H1 (cell line): ENCODE data around the gene PRXL2A. TPM values are rescaled to one million over a fixed set of nuclear protein-coding genes. Genes with fewer than 3 reads are reported as not detected.

Experiments
- CTCF ChIA-PET: fragments of 300-600 bp; sonication (Branson Sonifier 250); formaldehyde crosslinking; loops from one replicate; lab custom pipeline; 2021; ENCODE audit not compliant: partially characterized antibody; lab: Charles Lee
- POLR2A ChIA-PET: fragments of 300-600 bp; sonication (Branson Sonifier 250); formaldehyde crosslinking; loops from one replicate; lab custom pipeline; 2021; ENCODE audit warnings: inconsistent platforms; ENCODE audit not compliant: partially characterized antibody; lab: Charles Lee
- DNase-seq, 2 experiments: peaks; one replicate each; pipeline versions ENCODE4 v3.0.0 to v3.0.0-alpha.2; 2010 to 2022; ENCODE audit warnings: low spot score in 2 of 2, low read depth in 1 of 2, mixed read lengths in 1 of 2
- FAIRE-seq: peaks from 2 replicates; lab custom pipeline; 2011; peaks lifted over from hg19 to GRCh38; lab: Jason Lieb, UNC
- H2AFZ ChIP-seq: 2 replicates; pipeline ENCODE4 v1.8.1; 2012; ENCODE audit warnings: low read length, inconsistent platforms
- H2AK5ac ChIP-seq: 2 replicates; pipeline ENCODE4 v1.6.1; 2013; ENCODE audit warnings: low read depth, low read length
- H2BK120ac ChIP-seq: replicated peaks from 2 replicates; pipeline ENCODE3; 2013; ENCODE audit warnings: low read depth, low read length, inconsistent platforms
- H2BK12ac ChIP-seq: 2 replicates; pipeline ENCODE4 v1.6.1; 2013; ENCODE audit warnings: low read depth, low read length
- H2BK15ac ChIP-seq: 2 replicates; pipeline ENCODE4 v1.6.1; 2013; ENCODE audit warnings: low read length
- H2BK20ac ChIP-seq: 2 replicates; pipeline ENCODE4 v1.6.1; 2013; ENCODE audit warnings: low read length
- H2BK5ac ChIP-seq: 2 replicates; pipeline ENCODE4 v1.6.1; 2013; ENCODE audit warnings: low read depth, low read length
- H3K14ac ChIP-seq: 2 replicates; pipeline ENCODE4 v1.6.1; 2013; ENCODE audit warnings: inconsistent platforms; ENCODE audit not compliant: insufficient read length
- H3K18ac ChIP-seq: 2 replicates; pipeline ENCODE4 v1.6.1; 2013; ENCODE audit warnings: low read length; ENCODE audit errors: extremely low read depth
- H3K23ac ChIP-seq: 2 replicates; pipeline ENCODE4 v1.6.1; 2013; ENCODE audit warnings: inconsistent platforms; ENCODE audit not compliant: insufficient read length
- H3K23me2 ChIP-seq: 2 replicates; pipeline ENCODE4 v1.6.1; 2013; ENCODE audit warnings: low read depth, low read length
- H3K27ac ChIP-seq: 2 replicates; pipeline ENCODE4 v1.6.1; 2011; ENCODE audit warnings: low read depth, low read length, inconsistent platforms
- H3K27me3 ChIP-seq, 4 experiments: replicated peaks in 1 of 4; 1 replicate in 1 of 4; 2 replicates in 3 of 4; pipeline versions ENCODE4 v1.6.1 to v1.8.1; 2011 to 2013; ENCODE audit warnings: low read length in 3 of 4, mild to moderate bottlenecking in 3 of 4, inconsistent platforms in 2 of 4, mixed read lengths in 2 of 4, moderate library complexity in 1 of 4; ENCODE audit not compliant: control insufficient read depth in 3 of 4, insufficient read depth in 3 of 4; ENCODE audit errors: extremely low read depth in 1 of 4
- H3K36me3 ChIP-seq, 4 experiments: 2 replicates each; pipeline versions ENCODE4 v1.6.1 to v1.8.1; 2011 to 2013; ENCODE audit warnings: mild to moderate bottlenecking in 4 of 4, low read length in 3 of 4, moderate library complexity in 2 of 4, control low read depth in 1 of 4, inconsistent platforms in 1 of 4; ENCODE audit not compliant: insufficient read depth in 4 of 4, control insufficient read depth in 2 of 4
- H3K4ac ChIP-seq: replicated peaks from 2 replicates; pipeline ENCODE3; 2013; ENCODE audit warnings: low read length, low read depth, mixed read lengths, inconsistent platforms; ENCODE audit not compliant: insufficient read length
- H3K4me1 ChIP-seq, 4 experiments: replicated peaks in 1 of 4; 1 replicate in 1 of 4; 2 replicates in 3 of 4; pipeline versions ENCODE4 v1.6.1 to v1.8.1; 2011 to 2013; ENCODE audit warnings: low read length in 3 of 4, inconsistent platforms in 2 of 4, mixed read lengths in 1 of 4; ENCODE audit not compliant: insufficient read depth in 4 of 4, control insufficient read depth in 3 of 4
- H3K4me2 ChIP-seq, 2 experiments: 2 replicates each; pipeline versions ENCODE4 v1.6.1 to v1.8.1; 2011 to 2013; ENCODE audit warnings: low read depth in 2 of 2, low read length in 2 of 2, control low read depth in 1 of 2, inconsistent platforms in 1 of 2, mild to moderate bottlenecking in 1 of 2; ENCODE audit not compliant: insufficient read depth in 1 of 2
- H3K4me3 ChIP-seq, 4 experiments: fragments of 200-600, 300-600 bp in 1 of 4; sonication (generic), shearing (Covaris generic), sonication (Bioruptor Twin) in 1 of 4; 2 replicates each; pipeline versions ENCODE4 v1.5.1 to v1.8.1; 2011 to 2016; ENCODE audit warnings: low read length in 4 of 4, low read depth in 3 of 4, control low read depth in 2 of 4, inconsistent platforms in 2 of 4, mild to moderate bottlenecking in 2 of 4, mixed read lengths in 1 of 4, moderate library complexity in 1 of 4; ENCODE audit not compliant: insufficient read depth in 2 of 4; ENCODE audit errors: extremely low read depth in 1 of 4
- H3K56ac ChIP-seq: replicated peaks from 2 replicates; pipeline ENCODE3; 2013; ENCODE audit warnings: low read depth, mild to moderate bottlenecking, mixed read lengths, low read length, inconsistent platforms; ENCODE audit not compliant: insufficient read length
- H3K79me1 ChIP-seq: 2 replicates; pipeline ENCODE4 v1.6.1; 2013; ENCODE audit warnings: low read depth, low read length, control low read depth
- H3K79me2 ChIP-seq, 2 experiments: 2 replicates each; pipeline versions ENCODE4 v1.6.1 to v1.8.1; 2012 to 2013; ENCODE audit warnings: low read length in 2 of 2, mild to moderate bottlenecking in 2 of 2, inconsistent platforms in 1 of 2; ENCODE audit not compliant: insufficient read depth in 2 of 2, control insufficient read depth in 1 of 2
- H3K9ac ChIP-seq, 4 experiments: replicated peaks in 1 of 4; 1 replicate in 1 of 4; 2 replicates in 3 of 4; pipeline versions ENCODE4 v1.6.1 to v1.8.1; 2011 to 2013; ENCODE audit warnings: low read depth in 3 of 4, low read length in 3 of 4, control low read depth in 2 of 4, mild to moderate bottlenecking in 2 of 4, moderate library complexity in 2 of 4, inconsistent platforms in 1 of 4; ENCODE audit errors: extremely low read depth in 1 of 4
- H3K9me3 ChIP-seq, 2 experiments: 2 replicates each; pipeline versions ENCODE4 v1.6.1 to v1.8.1; 2012 to 2013; ENCODE audit warnings: mild to moderate bottlenecking in 2 of 2, moderate library complexity in 2 of 2, control low read depth in 1 of 2, inconsistent platforms in 1 of 2, low read depth in 1 of 2, low read length in 1 of 2, mixed read lengths in 1 of 2; ENCODE audit not compliant: insufficient read depth in 2 of 2
- H4K20me1 ChIP-seq, 2 experiments: replicated peaks in 1 of 2; 2 replicates each; pipeline versions ENCODE3 to v1.8.1; 2011 to 2013; ENCODE audit warnings: inconsistent platforms in 2 of 2, low read length in 2 of 2, mild to moderate bottlenecking in 1 of 2; ENCODE audit not compliant: insufficient read depth in 2 of 2, control insufficient read depth in 1 of 2
- H4K5ac ChIP-seq: 2 replicates; pipeline ENCODE4 v1.6.1; 2013; ENCODE audit warnings: low read length, low read depth, mixed read lengths, inconsistent platforms; ENCODE audit not compliant: insufficient read length
- H4K8ac ChIP-seq: 2 replicates; pipeline ENCODE4 v1.8.0; 2013; ENCODE audit warnings: mild to moderate bottlenecking, moderate library complexity, low read length, inconsistent platforms; ENCODE audit not compliant: insufficient read depth; ENCODE audit errors: extremely low read depth
- H4K91ac ChIP-seq: replicated peaks from 2 replicates; pipeline ENCODE3; 2013; ENCODE audit warnings: low read length, mixed read lengths, inconsistent platforms; ENCODE audit not compliant: insufficient read length
- CBX8 ChIP-seq: fragments of 300-800, 300-1000 bp; sonication (generic); IDR thresholded peaks from 2 replicates; pipeline ENCODE4 v1.7.1; 2016; ENCODE audit warnings: low read depth, low read length, borderline replicate concordance
- CREB1 ChIP-seq: IDR thresholded peaks from 2 replicates; pipeline ENCODE4 v1.6.1; 2012; ENCODE audit warnings: inconsistent platforms
- CTBP2 ChIP-seq: IDR thresholded peaks from 2 replicates; pipeline ENCODE4 v1.7.0; 2011; ENCODE audit warnings: borderline replicate concordance, mild to moderate bottlenecking, moderate library complexity, mixed read lengths, low read length; ENCODE audit not compliant: insufficient read depth, insufficient read length
- GABPA ChIP-seq: IDR thresholded peaks from 2 replicates; pipeline ENCODE4 v1.6.1; 2011; ENCODE audit warnings: mild to moderate bottlenecking, low read length, moderate library complexity, borderline replicate concordance; ENCODE audit not compliant: insufficient read depth
- JUND ChIP-seq: IDR thresholded peaks from 2 replicates; pipeline ENCODE4 v1.6.1; 2011; ENCODE audit warnings: mild to moderate bottlenecking, improper control_type of control experiment, low read length
- KDM4A ChIP-seq: IDR thresholded peaks from one replicate; pipeline ENCODE4 v1.7.1; 2012; ENCODE audit warnings: low read depth, mild to moderate bottlenecking, moderate library complexity, low read length, inconsistent platforms; ENCODE audit not compliant: severe bottlenecking
- KDM5A ChIP-seq: fragments of 200-600 bp; IDR thresholded peaks from 2 replicates; pipeline ENCODE4 v1.7.1; 2012; ENCODE audit warnings: mild to moderate bottlenecking, low read length, inconsistent platforms, mixed read lengths
- POU5F1 ChIP-seq: IDR thresholded peaks from 2 replicates; pipeline ENCODE4 v1.6.1; 2011; ENCODE audit warnings: low read depth, mild to moderate bottlenecking, low read length, moderate library complexity
- RAD21 ChIP-seq, 2 experiments: IDR thresholded peaks in 1 of 2; conservative IDR thresholded peaks in 1 of 2; 2 replicates each; pipeline ENCODE4 v1.6.1; 2011; ENCODE audit warnings: low read depth in 2 of 2, low read length in 2 of 2, improper control_type of control experiment in 1 of 2, inconsistent platforms in 1 of 2, mild to moderate bottlenecking in 1 of 2, moderate library complexity in 1 of 2
- RBBP5 ChIP-seq: IDR thresholded peaks from 2 replicates; pipeline ENCODE4 v1.7.1; 2012; ENCODE audit warnings: low read depth, mild to moderate bottlenecking, inconsistent platforms, low read length, moderate library complexity, borderline replicate concordance
- SRF ChIP-seq: IDR thresholded peaks from 2 replicates; pipeline ENCODE4 v1.6.1; 2011; ENCODE audit warnings: mild to moderate bottlenecking, low read depth, low read length, moderate library complexity
- TBP ChIP-seq: IDR thresholded peaks from 2 replicates; pipeline ENCODE4 v1.6.1; 2011; ENCODE audit warnings: low read depth, low read length, improper control_type of control experiment
- TEAD4 ChIP-seq: IDR thresholded peaks from 2 replicates; pipeline ENCODE4 v1.6.1; 2012; ENCODE audit warnings: low read depth, low read length, inconsistent platforms, mixed read lengths
- WGBS, 2 experiments: shearing (Covaris generic) in 1 of 2; methylation state at CpG; one replicate each; pipeline versions ENCODE4 v1.1.6 to v1.1.7; 2013 to 2015; ENCODE audit warnings: low lambda C conversion rate in 2 of 2, mixed read lengths in 2 of 2, inconsistent platforms in 1 of 2, low coverage in 1 of 2, missing lambda C conversion rate in 1 of 2; ENCODE audit not compliant: insufficient replicate concordance in 2 of 2, insufficient coverage in 1 of 2, insufficient read length in 1 of 2; ENCODE audit errors: extremely low coverage in 1 of 2, missing lambda C conversion rate in 1 of 2; 5-methylcytosine and 5-hydroxymethylcytosine counted together
- polyA plus RNA-seq, 7 experiments: library from polyadenylated mRNA; depleted of rRNA in 3 of 7; stranded (reverse) in 5 of 7; unstranded in 2 of 7; fragments of >200 nt in 5 of 7; fragments of 200-250 nt in 2 of 7; gene quantifications; 1 replicate in 5 of 7; 2 replicates in 1 of 7; 4 replicates in 1 of 7; pipeline versions ENCODE4 v1.2.1 to v1.2.3, GENCODE V29; 2011 to 2013; ENCODE audit warnings: missing spikeins in 2 of 7, mixed read lengths in 2 of 7
- total RNA-seq: library from RNA; stranded (reverse); fragmentation: NEBNext Ultra II Directional; extraction: Animal tissue kit (Norgen Biotek cat#: 25700); gene quantifications from 2 replicates; pipeline ENCODE4 v1.2.1, GENCODE V29; 2021

PRXL2A gene
- total and polyA plus RNA-seq, 2 of the 8 experiments (the other 6 are each of a cell fraction or from before 2014, with no cell fraction given), result 13.4 to 58.3 TPM

DNA sequence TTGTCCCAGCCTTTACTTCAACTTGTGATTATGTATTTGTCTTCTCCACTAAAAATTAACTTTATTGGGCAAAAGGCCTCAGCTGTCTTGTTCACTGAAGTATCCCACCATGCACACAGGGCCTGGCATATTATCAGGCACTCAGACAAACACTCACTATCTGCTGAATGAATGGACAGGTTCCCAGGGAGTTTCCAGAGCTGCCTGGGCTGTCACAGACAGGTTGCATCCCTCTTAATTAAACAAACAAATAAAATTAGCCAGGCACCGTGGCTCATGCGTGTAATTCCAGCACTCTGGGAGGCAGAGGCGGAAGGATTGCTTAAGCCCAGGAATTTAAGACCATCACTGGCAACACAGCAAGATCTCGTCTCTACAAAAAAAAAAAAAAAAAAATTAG lies 44.3 kb downstream of the PRXL2A start:
- H2BK120ac ChIP-seq, result no peak overlapping the region
- no peaks in the 10 kb centered on the region for H3K36me3 ChIP-seq
- no peak overlapping the region for H2AK5ac ChIP-seq
- H4K91ac ChIP-seq, result no peak overlapping the region
- H3K79me1 ChIP-seq, result peaks cover 2% of the 10 kb centered on the region; the same call in 1 of the 2 replicates
- H3K4ac ChIP-seq, result no peak overlapping the region
- no peak overlapping the region for H2BK15ac ChIP-seq
- H3K23ac ChIP-seq, result no peak overlapping the region
- no peak overlapping the region for H2BK5ac ChIP-seq
- H3K23me2 ChIP-seq, result peaks cover 9% of the 10 kb centered on the region; the same call in 1 of the 2 replicates
- H3K9ac ChIP-seq, result no peak overlapping the region
- H2BK20ac ChIP-seq, result no peak overlapping the region
- H2BK12ac ChIP-seq, result no peak overlapping the region
- H3K4me1 ChIP-seq, result peaks cover 9 to 14% (median 11%) of the 10 kb centered on the region in 4 experiments
- 95% methylated on average over 3 of the region's 4 CpGs; no CpG with 5 or more reads in 1 of the 2 experiments for WGBS, 2 experiments
- peaks cover 11 to 19% of the 10 kb centered on the region in 2 experiments for H4K20me1 ChIP-seq
- no peak overlapping the region for H4K8ac ChIP-seq
- H3K18ac ChIP-seq, result no peak overlapping the region
- H3K79me2 ChIP-seq, result peaks cover 9 to 24% of the 10 kb centered on the region in 2 experiments
- peak overlapping the region in 1 of 2 experiments; percentile 77; a peak in 1 of 4 replicates for H3K4me2 ChIP-seq
- ChIA-PET POLR2A (interaction anchor here (0.8 to 3.3 kb wide), 4 partner anchors 11 to 89 kb away, joined by 3 to 18 read pairs (median 3); no protein-coding TSS in a partner anchor), CTCF (interaction anchor here (0.9 to 38.4 kb wide), 5 partner anchors 9 to 62 kb away, joined by 3 to 1263 read pairs (median 22); no protein-coding TSS in a partner anchor)
- FAIRE-seq (no peak), DNase-seq (no peak)
- H3K9me3 ChIP-seq, result no peaks in the 10 kb centered on the region
- no peak overlapping the region for H3K27ac ChIP-seq
- H4K5ac ChIP-seq, result no peak overlapping the region
- no peak overlapping the region for H3K4me3 ChIP-seq
- H3K27me3 ChIP-seq, result peaks cover 0 to 4% (median 0%) of the 10 kb centered on the region in 4 experiments; a peak in 2 of 7 replicates
- no peak overlapping the region for H3K56ac ChIP-seq
- H3K14ac ChIP-seq, result no peak overlapping the region
- no peak overlapping the region for H2AFZ ChIP-seq
- TF ChIP-seq TEAD4 (no peak), KDM5A (no peak), TBP (no peak), RAD21 (IDR thresholded peaks at IDR 0.05 in 1 of 2, conservative IDR thresholded peaks at IDR 0.05 in 1 of 2; ENCODE audit: low read depth in 2 of 2, low read length in 2 of 2) (no peak), CTBP2 (no peak), JUND (no peak), CREB1 (no peak), SRF (no peak), POU5F1 (no peak), RBBP5 (no peak), CBX8 (no peak), KDM4A (no peak), GABPA (no peak)
